ENCODE data around the gene ZNF133.
"Not testable (repeated sequence)": the region's sequence is repeated elsewhere in the genome, so short reads cannot be mapped to it uniquely, and the experiment has no call there.

Gene ZNF133

DNA sequence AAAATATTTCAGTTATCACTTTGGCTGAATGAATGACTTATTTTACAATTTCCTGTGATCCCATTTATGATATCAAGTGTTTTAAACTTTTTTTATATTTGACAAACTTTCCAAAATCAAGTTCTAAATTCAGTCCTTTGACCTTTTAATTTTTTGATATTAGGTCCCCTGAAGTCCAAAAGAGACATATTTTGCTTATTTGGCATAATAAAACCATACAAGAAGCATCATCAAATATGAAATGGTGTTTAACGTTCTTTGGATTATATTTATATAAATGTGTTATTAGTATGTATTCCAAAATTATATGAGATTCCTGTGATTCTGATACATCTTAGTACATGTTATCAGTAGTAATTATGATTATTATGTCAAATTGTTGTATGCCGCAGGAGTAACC is 38.7 kb downstream of the ZNF133 start:
- Histone ChIP-seq H3K79me2 (ENCODE audit: insufficient read depth, low read length) (no peaks in the 10 kb centered on the region), H3K4me1 (ENCODE audit: insufficient read depth, low read length, severe bottlenecking) (peaks cover 9% of the 10 kb centered on the region), H4K20me1 (ENCODE audit: insufficient read depth, low read length) (no peaks in the 10 kb centered on the region), H3K27ac (ENCODE audit: low read depth, low read length, poor library complexity, severe bottlenecking) (no peak overlapping the region), H3K9me2 (ENCODE audit: low read depth, low read length) (no peaks in the 10 kb centered on the region), H3K9ac (ENCODE audit: low read length) (no peak overlapping the region), H2AFZ (ENCODE audit: low read length) (no peak overlapping the region), H3K36me3 (ENCODE audit: insufficient read depth, low read length) (no peaks in the 10 kb centered on the region), H3F3A (ENCODE audit: insufficient read depth, low read length) (no peaks in the 10 kb centered on the region), H3K4me3 (ENCODE audit: low read depth, low read length, poor library complexity, severe bottlenecking) (no peak overlapping the region), H3K4me2 (ENCODE audit: low read length) (no peak overlapping the region), H3K27me3 (ENCODE audit: insufficient read depth, low read length) (no peaks in the 10 kb centered on the region), H3K9me3 (ENCODE audit: low read length) (peaks cover 13% of the 10 kb centered on the region)
- TF ChIP-seq, protein P1, sequence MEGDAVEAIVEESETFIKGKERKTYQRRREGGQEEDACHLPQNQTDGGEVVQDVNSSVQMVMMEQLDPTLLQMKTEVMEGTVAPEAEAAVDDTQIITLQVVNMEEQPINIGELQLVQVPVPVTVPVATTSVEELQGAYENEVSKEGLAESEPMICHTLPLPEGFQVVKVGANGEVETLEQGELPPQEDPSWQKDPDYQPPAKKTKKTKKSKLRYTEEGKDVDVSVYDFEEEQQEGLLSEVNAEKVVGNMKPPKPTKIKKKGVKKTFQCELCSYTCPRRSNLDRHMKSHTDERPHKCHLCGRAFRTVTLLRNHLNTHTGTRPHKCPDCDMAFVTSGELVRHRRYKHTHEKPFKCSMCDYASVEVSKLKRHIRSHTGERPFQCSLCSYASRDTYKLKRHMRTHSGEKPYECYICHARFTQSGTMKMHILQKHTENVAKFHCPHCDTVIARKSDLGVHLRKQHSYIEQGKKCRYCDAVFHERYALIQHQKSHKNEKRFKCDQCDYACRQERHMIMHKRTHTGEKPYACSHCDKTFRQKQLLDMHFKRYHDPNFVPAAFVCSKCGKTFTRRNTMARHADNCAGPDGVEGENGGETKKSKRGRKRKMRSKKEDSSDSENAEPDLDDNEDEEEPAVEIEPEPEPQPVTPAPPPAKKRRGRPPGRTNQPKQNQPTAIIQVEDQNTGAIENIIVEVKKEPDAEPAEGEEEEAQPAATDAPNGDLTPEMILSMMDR (IDR thresholded peaks at IDR 0.05; ENCODE audit: low read length): no peak
- no peak for TF ChIP-seq EZH2 (IDR thresholded peaks at IDR 0.05; ENCODE audit: borderline replicate concordance, low read length)

DNA sequence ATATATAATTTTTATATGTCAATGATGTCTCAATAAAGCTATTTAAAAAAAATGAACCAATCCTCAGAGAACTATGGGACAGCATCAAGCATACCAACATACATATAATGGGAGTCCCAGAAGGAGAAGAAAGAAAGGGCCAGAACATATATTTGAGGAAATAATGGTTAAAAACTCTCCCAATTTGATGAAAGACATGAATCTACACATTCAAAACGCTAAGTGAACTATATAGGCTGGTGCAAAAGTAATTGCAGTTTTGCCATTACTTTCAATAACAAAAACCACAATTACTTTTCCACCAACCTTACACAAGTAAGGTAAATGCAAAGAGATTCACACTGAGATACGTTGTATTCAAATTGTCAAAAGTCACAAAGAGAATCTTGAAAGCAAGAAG is 43.4 kb downstream of the ZNF133 start:
- Histone ChIP-seq H3F3A (ENCODE audit: insufficient read depth, low read length) (no peaks in the 10 kb centered on the region), H3K4me1 (ENCODE audit: insufficient read depth, low read length, severe bottlenecking) (no peaks in the 10 kb centered on the region), H3K79me2 (ENCODE audit: insufficient read depth, low read length) (no peaks in the 10 kb centered on the region), H3K9ac (ENCODE audit: low read length) (no peak overlapping the region), H3K4me3 (ENCODE audit: low read depth, low read length, poor library complexity, severe bottlenecking) (no peak overlapping the region), H4K20me1 (ENCODE audit: insufficient read depth, low read length) (no peaks in the 10 kb centered on the region), H3K36me3 (ENCODE audit: insufficient read depth, low read length) (no peaks in the 10 kb centered on the region), H3K9me3 (ENCODE audit: low read length) (peaks cover 13% of the 10 kb centered on the region), H3K4me2 (ENCODE audit: low read length) (no peak overlapping the region), H3K9me2 (ENCODE audit: low read depth, low read length) (no peaks in the 10 kb centered on the region), H3K27ac (ENCODE audit: low read depth, low read length, poor library complexity, severe bottlenecking) (no peak overlapping the region), H2AFZ (ENCODE audit: low read length) (no peak overlapping the region), H3K27me3 (ENCODE audit: insufficient read depth, low read length) (no peaks in the 10 kb centered on the region)
- TF ChIP-seq, protein P1 (IDR thresholded peaks at IDR 0.05; ENCODE audit: low read length): no peak
- TF ChIP-seq EZH2 (IDR thresholded peaks at IDR 0.05; ENCODE audit: borderline replicate concordance, low read length): no peak

DNA sequence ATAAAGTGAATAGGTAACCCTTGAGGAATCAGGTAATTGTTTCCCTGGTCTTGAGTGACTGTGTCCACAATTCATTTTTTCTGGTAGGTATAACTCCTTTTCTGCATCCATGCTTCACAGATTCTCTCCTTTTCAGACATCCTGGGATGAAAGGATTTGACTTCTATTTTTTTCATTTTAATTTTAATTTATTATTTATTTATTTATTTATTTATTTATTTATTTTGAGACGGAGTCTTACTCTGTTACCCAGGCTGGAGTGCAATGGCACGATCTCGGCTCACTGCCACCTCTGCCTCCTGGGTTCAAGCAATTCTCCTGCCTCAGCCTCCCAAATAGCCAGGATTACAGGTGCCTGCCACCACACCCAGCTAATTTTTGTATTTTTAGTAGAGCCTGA is 61.4 kb downstream of the ZNF133 start:
- H3K9me2 ChIP-seq (ENCODE audit: low read depth, low read length); H3K4me1 ChIP-seq (ENCODE audit: insufficient read depth, low read length, severe bottlenecking); H2AFZ ChIP-seq (ENCODE audit: low read length); H3K27ac ChIP-seq (ENCODE audit: low read depth, low read length, poor library complexity, severe bottlenecking); H3K36me3 ChIP-seq (ENCODE audit: insufficient read depth, low read length); H3K4me3 ChIP-seq (ENCODE audit: low read depth, low read length, poor library complexity, severe bottlenecking); H3K4me2 ChIP-seq (ENCODE audit: low read length); H4K20me1 ChIP-seq (ENCODE audit: insufficient read depth, low read length); H3K27me3 ChIP-seq (ENCODE audit: insufficient read depth, low read length); H3F3A ChIP-seq (ENCODE audit: insufficient read depth, low read length); H3K9ac ChIP-seq (ENCODE audit: low read length); H3K9me3 ChIP-seq (ENCODE audit: low read length); H3K79me2 ChIP-seq (ENCODE audit: insufficient read depth, low read length): not testable (repeated sequence)

DNA sequence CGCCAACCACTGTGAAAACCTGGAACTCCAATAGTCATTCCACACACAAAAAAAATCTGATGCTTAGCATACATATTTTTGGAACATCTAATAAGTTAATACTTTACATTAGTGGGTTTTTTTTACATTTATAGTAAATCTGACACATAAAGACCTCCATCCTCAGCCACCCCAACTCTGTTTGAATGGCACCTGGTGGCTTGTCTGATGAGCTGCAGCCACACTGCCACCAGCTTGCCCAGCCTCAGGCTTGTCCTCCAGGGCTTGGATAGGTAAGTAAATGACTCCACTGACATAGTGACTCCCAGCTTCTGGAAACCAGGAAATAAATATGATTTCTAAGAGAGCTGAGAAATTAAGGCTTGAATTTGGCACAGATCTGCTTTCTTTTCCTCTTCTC is 71.5 kb downstream of the ZNF133 start:
- no peak overlapping the region for H3K9ac ChIP-seq (ENCODE audit: low read length)
- H3K79me2 ChIP-seq (ENCODE audit: insufficient read depth, low read length): no peaks in the 10 kb centered on the region
- no peaks in the 10 kb centered on the region for H3K4me1 ChIP-seq (ENCODE audit: insufficient read depth, low read length, severe bottlenecking)
- H3K4me3 ChIP-seq (ENCODE audit: low read depth, low read length, poor library complexity, severe bottlenecking): no peak overlapping the region
- no peak overlapping the region for H3K4me2 ChIP-seq (ENCODE audit: low read length)
- no peaks in the 10 kb centered on the region for H3K9me3 ChIP-seq (ENCODE audit: low read length)
- no peak overlapping the region for H2AFZ ChIP-seq (ENCODE audit: low read length)
- no peaks in the 10 kb centered on the region for H3K27me3 ChIP-seq (ENCODE audit: insufficient read depth, low read length)
- H3K9me2 ChIP-seq (ENCODE audit: low read depth, low read length): no peaks in the 10 kb centered on the region
- H3K27ac ChIP-seq (ENCODE audit: low read depth, low read length, poor library complexity, severe bottlenecking): no peak overlapping the region
- no peak for TF ChIP-seq EZH2 (IDR thresholded peaks at IDR 0.05; ENCODE audit: borderline replicate concordance, low read length)
- TF ChIP-seq, protein P1 (IDR thresholded peaks at IDR 0.05; ENCODE audit: low read length): no peak
- no peaks in the 10 kb centered on the region for H3K36me3 ChIP-seq (ENCODE audit: insufficient read depth, low read length)
- no peaks in the 10 kb centered on the region for H3F3A ChIP-seq (ENCODE audit: insufficient read depth, low read length)
- no peaks in the 10 kb centered on the region for H4K20me1 ChIP-seq (ENCODE audit: insufficient read depth, low read length)

Data from OCI-LY1 (cell line).